Mesenteric fat pad (tissue), 1 donor: ENCODE data around the gene PDPK1. TPM values are rescaled to one million over a fixed set of nuclear protein-coding genes. Genes with fewer than 3 reads are reported as not detected.
A peak's percentile ranks its signal among the peaks of the same experiment; 100 is the strongest.
"Not testable (repeated sequence)": the region's sequence is repeated elsewhere in the genome, so short reads cannot be mapped to it uniquely, and the experiment has no call there.

Experiments used
- DNase-seq: peaks from one replicate; pipeline ENCODE4 v3.0.0-alpha.2; 2020; ENCODE audit warnings: low spot score
- microRNA-seq: library from miRNA; unstranded; fragments of <30 nt; microRNA quantifications from one replicate; pipeline ENCODE4 v1.2.0, GENCODE V29; 2020; ENCODE audit warnings: borderline number of aligned reads
- total RNA-seq: library from RNA; stranded (reverse); fragmentation: NEBNext Ultra II Directional; extraction: Animal tissue kit (Norgen Biotek cat#: 25700); gene quantifications from one replicate; pipeline ENCODE4 v1.2.1, GENCODE V29; 2021
- donor health status: DM: yes; HTN: yes; CAD: no.

PDPK1 gene
- total RNA-seq, 1 donor from 2014 or later: 43.0 TPM

DNA sequence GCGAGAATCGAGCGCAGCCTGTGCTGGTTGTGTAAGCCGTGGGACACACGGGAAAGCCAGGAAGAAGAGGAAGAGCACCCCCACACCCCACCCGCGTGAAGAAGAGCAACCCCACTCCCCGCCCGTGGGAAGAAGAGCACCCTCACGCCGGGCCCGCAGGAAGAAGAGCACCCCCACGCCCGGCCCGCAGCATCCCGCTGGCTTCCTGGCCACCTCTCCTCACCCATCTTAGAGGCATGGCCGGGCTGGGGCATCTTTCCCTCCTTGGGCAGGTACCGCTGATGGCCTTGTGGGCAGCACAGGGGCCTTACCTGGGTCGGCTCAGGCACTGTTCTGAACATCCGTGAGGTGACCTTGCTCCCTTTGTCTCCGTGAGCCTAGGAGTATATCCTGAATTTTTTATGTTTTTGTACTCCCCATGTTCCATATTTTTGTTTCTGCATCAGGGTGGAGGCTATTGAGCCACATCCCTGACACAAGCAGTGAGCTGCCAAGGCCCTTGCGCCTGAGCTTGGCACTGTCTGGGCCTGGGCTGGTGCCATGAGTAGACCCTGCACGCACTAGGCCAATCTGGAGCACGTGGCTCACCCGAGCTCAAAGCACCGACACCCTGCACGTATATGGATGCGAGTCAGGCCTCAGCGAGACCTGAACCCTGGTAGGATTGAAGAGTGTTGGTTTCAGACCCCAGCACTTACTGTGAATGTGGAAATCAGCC, 73.1 kb downstream of the PDPK1 start:
- DNase-seq: peak; percentile 49

DNA sequence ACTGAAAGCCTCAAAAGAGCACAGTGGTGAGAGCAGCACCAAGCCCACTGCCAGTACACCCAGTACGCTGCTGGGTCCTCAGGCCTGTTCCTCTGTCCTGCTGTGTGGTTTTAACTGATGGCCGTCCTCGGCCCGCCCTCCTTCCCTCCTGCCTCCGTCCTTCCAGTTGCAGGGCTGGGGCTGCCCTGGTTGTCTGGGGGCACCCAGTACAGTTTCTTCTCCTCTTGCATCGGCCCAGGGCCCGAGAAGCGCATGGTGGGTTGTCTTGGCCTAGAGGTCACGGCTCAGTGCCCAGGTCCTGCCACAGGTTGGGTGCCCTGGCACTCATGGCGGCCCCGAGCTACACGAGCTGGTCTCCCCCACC, 73.7 kb downstream of the PDPK1 start:
- peak; percentile 62 for DNase-seq

DNA sequence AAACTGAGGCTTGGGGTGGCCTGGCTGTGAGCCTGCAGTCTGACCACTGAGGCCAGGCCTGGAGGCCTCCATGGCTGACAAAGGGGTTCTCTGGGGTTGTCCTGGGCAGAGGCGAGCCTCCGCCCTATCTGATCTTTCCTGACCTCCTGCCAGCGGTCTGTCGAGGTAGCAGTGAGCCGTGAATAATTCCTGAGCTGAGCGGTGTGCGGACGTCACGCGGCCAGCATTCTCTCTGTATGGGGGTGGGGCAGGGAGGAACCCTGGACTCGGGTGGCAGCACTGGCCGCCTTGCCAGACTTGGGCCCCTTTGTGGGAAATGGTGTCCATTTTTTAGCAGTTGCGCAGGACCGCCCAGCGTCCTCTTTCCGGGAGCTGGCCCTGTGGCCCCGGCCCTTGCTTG, 74.1 kb downstream of the PDPK1 start:
- peak; percentile 39 for DNase-seq

DNA sequence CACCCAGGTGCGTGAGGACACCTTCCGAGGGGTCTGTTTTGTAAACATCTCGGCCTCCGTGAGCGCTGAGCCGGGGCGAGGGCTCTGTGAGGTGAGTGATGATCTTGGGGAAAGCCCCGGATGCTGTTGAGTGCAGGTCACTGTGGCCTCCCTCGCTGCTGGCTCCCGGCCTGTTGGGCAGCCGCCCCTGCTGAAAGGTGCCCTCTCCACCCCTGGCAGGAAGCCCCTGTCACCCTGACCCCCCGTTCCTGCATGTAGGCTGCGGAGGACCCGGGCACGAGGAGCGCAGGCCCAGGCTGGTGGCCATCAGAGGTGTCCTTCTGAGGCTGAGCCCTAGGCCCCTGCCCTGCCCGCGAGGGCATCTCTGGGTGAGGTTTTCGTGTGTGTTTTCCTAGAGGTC, 75.4 kb downstream of the PDPK1 start:
- peak; percentile 47 for DNase-seq

DNA sequence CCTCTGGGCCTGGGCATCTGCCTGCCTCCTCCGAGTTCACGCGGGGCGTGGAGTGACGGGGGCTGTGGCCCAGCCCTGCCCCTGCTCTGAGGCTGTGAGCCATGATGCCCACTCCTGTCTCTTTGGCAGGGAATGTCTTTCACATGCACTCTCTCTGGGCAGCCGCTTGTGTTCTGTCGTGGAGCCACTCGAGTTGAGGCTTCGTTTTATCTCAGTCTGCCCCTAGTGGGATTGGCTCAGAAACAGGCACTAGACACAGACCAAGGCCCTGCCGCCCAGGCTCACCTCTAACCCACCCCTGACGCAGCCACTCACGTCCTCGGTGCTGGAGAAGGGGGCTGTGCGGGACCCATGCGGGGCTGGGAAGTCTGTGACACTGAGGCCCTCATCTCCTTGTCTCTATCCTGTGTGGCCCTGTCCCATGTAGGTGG, 77.0 kb downstream of the PDPK1 start:
- peak; percentile 60 for DNase-seq

DNA sequence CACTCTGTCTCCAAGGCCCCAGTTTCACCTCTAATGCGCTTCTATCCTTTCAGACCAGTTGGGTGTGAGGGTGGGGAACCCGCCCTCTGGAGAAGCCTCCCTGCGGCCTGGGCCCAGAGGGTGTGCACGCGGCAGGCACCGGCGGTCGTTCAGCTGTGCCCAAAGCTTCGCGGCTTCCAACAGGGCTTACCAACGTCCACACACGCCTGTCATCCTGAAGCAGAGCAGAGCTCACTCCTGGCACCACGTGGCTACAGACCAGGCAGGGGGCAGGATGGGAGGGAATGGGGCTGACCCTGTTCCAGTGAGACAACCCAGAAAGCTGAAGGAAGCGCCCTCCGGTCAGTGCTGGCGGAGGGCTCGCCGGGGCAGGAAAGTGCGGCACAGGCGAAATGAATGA, 81.1 kb downstream of the PDPK1 start:
- not testable (repeated sequence) for DNase-seq

DNA sequence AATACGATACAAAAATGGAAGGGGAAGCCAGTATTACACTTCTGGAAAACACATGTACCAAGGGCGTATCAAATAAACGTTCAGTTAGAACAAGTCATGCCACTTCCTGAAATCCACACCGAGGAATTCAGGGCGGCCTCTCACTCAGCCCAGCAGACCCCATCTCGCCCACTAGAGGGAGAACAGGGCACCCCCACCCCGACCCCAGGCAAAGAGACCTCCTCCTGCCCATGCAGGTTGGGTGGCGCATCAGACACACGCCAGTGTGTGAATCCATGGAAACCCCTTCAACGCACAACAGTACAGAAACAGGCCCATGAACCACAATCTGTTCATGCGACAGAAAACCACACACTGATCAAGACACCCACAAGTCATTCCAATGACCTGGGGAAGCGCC, 81.8 kb downstream of the PDPK1 start:
- DNase-seq: not testable (repeated sequence)

DNA sequence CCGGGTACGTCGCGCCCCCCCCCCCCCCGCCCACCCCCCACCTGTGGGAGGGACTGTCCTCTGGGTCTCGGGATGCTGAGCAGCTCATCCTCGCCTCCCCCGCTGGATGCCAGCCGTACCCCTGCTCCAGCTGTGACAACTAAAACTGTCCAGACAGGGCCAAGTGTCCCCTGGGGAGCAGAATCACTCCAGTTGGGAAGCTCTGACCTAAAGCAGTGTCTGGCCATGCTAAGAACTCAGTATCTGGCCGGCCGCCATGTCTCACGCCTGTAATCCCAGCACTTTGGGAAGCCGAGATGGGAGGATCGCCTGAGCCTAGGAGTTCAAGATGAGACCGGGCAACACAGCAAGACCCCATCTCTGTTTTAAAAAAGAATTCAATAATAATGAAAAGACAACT, 83.0 kb downstream of the PDPK1 start:
- DNase-seq: not testable (repeated sequence)

DNA sequence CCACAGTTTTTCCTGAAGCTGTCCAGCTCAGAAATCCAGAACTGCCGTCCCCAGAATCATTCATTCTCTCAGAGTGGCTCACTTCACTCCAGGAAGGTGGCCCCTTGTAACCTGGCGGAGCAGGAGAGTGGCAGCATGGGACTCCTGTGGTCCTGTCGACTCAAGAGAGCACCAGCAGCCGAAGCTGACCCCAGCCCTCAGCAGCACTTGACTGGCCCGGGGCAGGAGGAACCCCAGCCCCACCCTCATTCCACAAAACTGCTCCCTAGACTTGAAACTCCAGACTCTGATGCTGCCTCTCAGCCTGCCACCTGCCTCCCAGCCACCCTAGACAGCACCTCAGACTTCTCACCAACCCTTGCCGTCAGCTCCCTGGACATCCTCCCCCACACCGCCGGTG, 83.6 kb downstream of the PDPK1 start:
- DNase-seq: not testable (repeated sequence)

DNA sequence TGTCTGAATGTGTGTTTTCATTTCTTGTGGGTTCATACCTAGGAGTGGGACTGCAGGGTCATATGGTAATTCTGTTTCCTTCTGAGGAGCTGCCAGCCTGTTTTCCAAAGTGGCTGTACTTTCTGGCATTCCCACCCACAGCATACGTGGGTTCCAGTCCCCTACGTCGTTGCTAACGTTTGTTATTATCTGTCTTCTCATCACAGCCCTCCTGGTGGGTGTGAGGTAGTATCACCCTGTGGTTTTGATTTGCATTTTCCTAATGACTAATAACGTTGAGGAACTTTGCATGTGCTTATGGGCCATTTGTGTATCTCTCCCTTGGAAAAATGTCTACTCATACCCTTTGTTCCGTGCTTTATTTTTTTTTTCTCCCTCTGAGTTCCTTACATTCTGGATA, 89.3 kb downstream of the PDPK1 start:
- not testable (repeated sequence) for DNase-seq

DNA sequence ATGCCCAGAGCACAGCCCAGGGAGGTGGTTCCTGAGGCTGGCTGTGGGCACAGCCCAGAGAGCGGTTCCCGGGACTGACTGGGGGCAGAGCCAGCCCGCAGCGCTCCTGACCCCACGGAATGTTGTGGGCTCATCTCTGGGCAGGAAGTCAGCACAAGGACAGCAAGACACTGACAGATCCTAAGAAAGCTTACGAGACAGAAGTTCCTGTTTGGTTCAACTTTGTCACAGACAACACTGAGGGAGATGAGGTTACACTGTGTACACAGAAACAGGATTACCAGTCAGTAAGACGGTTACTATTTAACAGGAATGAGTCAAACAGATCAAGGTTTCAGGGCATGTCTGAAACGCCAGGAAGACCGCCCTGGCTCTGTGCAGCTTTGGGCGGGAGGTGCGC, 93.4 kb downstream of the PDPK1 start:
- DNase-seq: not testable (repeated sequence)

DNA sequence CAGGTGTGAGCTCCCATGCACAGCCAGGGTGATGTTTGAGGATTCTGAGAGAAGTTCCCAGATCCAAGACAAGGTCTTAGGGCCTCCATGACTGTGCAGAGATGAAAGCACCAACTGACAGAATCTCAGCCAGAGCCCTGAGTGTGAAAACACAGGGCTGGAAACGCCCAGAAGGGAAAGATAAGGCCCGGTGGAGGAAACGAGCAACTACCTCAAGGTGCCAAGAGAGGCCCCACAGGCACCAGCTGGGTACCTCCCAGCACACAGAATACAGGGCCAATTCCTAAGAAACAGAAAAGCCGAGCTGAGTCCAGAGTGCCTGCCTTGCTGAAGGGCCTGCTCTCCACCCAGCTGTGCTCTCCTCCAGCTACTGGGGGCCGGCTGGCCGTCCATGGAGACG, 94.5 kb downstream of the PDPK1 start:
- not testable (repeated sequence) for DNase-seq

DNA sequence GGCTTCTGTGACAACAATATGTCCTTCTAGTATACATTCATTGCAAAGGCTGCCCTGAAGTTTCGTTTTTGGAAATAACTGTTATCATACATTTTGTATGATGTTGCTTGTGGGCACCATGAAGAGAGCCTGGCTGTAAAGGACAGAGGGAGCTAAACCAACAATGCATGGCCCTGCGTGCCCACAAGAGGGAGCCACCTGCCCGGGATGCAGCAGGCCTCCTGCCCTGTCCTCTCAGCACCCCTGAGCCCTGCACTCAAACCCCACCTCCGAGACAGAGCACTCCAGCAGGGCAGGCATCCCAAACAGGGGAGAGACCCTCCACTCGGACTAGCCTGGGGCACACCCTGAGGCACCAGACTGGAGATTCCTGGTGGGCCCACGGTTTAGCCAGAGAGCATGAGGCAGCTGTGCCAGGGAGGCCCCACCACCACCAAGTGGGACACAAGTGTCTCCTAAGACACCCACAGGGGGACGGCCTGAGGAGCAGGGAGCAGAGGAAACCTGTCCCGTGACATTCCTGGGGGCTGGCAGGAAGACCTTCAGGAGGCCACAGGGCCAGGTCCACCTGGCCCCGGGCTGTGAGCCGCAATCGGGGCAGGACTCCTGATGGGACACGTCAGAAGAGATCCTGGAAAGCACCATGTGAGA, 101.4 kb downstream of the PDPK1 start:
- DNase-seq: not testable (repeated sequence)

DNA sequence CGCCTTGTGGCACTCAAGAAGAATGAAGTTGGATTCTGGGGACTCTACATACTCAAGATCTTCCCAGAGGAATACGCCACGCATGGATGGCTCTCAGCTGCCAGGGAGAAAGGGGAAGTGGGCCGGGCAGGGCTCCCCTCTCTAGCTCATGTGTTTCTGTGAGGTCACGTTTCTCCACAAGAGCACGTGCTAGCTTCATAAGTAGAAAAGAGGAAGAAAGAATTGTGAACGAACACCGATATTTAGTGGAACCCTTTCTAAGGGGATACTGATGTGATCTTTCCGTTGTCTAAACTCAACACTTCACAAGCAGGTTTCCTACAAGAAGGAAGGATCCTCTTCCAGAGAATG, 101.9 kb downstream of the PDPK1 start:
- DNase-seq: not testable (repeated sequence)

DNA sequence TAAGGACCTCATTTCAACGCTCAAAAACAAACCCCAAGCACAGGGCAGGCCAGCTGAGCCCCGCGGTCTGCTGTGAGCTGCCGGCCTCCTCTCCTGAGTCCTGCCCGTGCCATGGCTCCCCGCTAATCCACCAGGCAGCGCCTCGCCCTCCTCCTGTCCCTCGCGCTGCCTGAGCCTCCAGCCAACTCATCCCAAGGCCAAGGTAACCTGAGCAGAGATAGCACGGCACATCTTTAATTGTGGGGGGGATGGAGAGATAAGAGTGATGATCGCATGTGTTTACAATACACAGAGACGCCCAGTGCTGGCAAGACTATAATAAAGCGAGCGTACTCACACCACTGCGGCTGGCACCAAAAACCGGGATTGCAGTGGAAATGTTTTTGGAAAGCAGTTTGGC, 104.7 kb downstream of the PDPK1 start:
- not testable (repeated sequence) for DNase-seq

DNA sequence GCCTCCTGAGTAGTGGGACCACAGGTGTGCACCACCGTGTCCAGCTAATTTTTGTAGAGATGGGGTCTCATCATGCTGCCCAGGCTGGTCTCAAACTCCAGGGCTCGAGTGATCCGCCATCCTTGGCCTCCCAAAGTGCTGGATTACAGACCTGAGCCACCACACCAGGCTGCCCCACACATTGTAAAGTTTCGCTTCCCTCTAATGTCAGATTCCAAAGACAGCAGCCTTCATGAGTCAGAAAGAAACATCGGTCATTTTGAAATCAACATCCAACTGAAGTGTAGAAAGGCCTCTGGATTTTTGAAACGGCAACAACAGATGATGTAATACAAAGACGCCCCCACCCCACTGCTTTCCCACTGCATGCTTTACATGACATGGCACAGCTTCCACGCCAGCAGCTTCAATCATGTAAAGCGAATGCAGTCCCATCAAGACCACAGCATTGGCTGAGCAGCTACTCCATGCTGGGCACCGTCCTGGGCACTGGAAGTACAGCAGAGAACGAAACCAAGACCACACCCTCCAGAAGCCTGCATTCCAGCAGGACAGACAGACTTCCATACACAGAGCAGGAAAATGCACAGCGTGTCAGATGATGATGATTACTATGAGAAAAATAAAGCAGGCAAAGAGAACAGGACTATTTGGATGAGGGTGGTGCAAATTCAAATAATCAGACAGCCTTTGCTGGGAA, 107.1 kb downstream of the PDPK1 start:
- not testable (repeated sequence) for DNase-seq

DNA sequence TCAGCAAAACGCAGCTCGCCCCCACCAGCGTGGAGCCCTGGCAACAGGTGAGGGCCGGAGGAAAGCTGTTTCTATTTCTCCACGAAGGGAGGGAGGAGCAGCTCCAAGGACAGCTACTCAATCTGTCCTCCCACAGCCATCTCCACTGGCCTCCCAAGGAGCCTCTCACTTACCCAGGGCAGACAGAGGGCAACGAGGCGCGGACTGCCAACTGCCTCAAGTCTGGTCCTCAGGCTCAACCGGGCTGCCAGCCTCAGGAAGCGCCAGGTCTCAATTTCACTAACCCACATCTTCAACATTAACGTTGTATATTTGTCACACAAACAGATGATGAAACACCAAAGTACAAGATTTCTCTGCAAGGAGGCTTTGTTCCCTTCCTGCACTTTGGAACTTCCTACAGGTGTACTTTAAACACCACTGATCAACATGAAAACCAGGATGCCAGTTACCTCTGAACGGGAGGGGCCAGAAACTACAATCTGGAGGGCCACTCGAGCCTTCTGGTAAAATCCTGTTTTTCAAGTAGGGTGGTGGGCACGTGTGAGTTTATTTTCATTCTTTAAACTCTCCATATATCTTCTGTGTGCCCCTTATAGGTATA, 113.5 kb downstream of the PDPK1 start:
- not testable (repeated sequence) for DNase-seq

Small RNAs within 50 kb of the gene (microRNA-seq; reads per million reads assigned to microRNA genes)
- not detected for gene MIR3178

Other genes with a start within 250 kb of the PDPK1 start
- gene ABCA3, start 197.3 kb upstream of the PDPK1 start, total RNA-seq: 19.5 TPM
- 3.9 TPM for gene CCNF, start 108.6 kb upstream of the PDPK1 start, total RNA-seq
- gene TEDC2, start 77.9 kb upstream of the PDPK1 start, total RNA-seq: not detected
- gene NTN3, start 66.7 kb upstream of the PDPK1 start, total RNA-seq: not detected
- gene TBC1D24, start 62.9 kb upstream of the PDPK1 start, total RNA-seq: 24.9 TPM
- gene ATP6V0C, start 24.1 kb upstream of the PDPK1 start, total RNA-seq: 203 TPM
- gene AMDHD2, start 17.6 kb upstream of the PDPK1 start, total RNA-seq: 45.3 TPM
- not detected for gene CEMP1, start 6.6 kb upstream of the PDPK1 start, total RNA-seq
- 18.5 TPM for gene KCTD5, start 144.5 kb downstream of the PDPK1 start, total RNA-seq
- 0.48 TPM for gene PRSS27, start 182.2 kb downstream of the PDPK1 start, total RNA-seq
- 505 TPM for gene SRRM2, start 214.6 kb downstream of the PDPK1 start, total RNA-seq
- gene ELOB, start 239.3 kb downstream of the PDPK1 start, total RNA-seq: 212 TPM
- not detected for gene PRSS33, start 249.5 kb downstream of the PDPK1 start, total RNA-seq